DMS153 (cell line): ENCODE data around the gene SHPK.

ENCODE experiments used
- DNase-seq: peaks from one replicate; lab custom pipeline; 2025; lab: John Stamatoyannopoulos, UW

SHPK gene

GRCh38 chr17:3636154-3636907, at the start of gene SHPK, which contains the start of gene CTNS:
Gene SHPK, minus strand, starts transcription at chr17:3636250. Its CDS starts 31 bp downstream, at chr17:3636219.
Gene CTNS, plus strand, starts transcription at chr17:3636760. Its CDS starts 3,447 bp downstream, at chr17:3640207.
- DNase-seq, result peak; percentile 81

- no peak for DNase-seq
Observed at GRCh38 chr17:3685174-3685573, 49.1 kb upstream of the SHPK start.

GRCh38 chr17:3683054-3683511, 47.0 kb upstream of the SHPK start:
- no peak for DNase-seq

- DNase-seq, result no peak
Observed at GRCh38 chr17:3682033-3682432, 46.0 kb upstream of the SHPK start.

GRCh38 chr17:3681565-3681964, 45.5 kb upstream of the SHPK start:
- no peak for DNase-seq

GRCh38 chr17:3681057-3681456, 45.0 kb upstream of the SHPK start:
- DNase-seq, result no peak

GRCh38 chr17:3679531-3680126, 43.6 kb upstream of the SHPK start:
- no peak for DNase-seq

- DNase-seq, result no peak
Observed at GRCh38 chr17:3678821-3679530, 42.9 kb upstream of the SHPK start.

GRCh38 chr17:3678095-3678820, 42.2 kb upstream of the SHPK start:
- no peak for DNase-seq

- no peak for DNase-seq
Observed at GRCh38 chr17:3675886-3676285, 39.8 kb upstream of the SHPK start.

GRCh38 chr17:3672571-3672970, 36.5 kb upstream of the SHPK start:
- no peak for DNase-seq

- DNase-seq, result no peak
Observed at GRCh38 chr17:3669548-3669947, 33.5 kb upstream of the SHPK start.

GRCh38 chr17:3669085-3669347, 33.0 kb upstream of the SHPK start:
- DNase-seq, result no peak

GRCh38 chr17:3668279-3669084, 32.4 kb upstream of the SHPK start, which contains the start of the genes EMC6 and TAX1BP3:
Gene EMC6, plus strand, starts transcription at chr17:3668812. Its CDS starts 335 bp downstream, at chr17:3669147.
Gene TAX1BP3, minus strand, starts transcription at chr17:3668578. Its CDS starts 52 bp downstream, at chr17:3668526.
- DNase-seq, result peak; percentile 84

- peak; percentile 4 for DNase-seq
Observed at GRCh38 chr17:3667366-3668278, 31.6 kb upstream of the SHPK start.

- DNase-seq, result no peak
Observed at GRCh38 chr17:3666516-3666915, 30.5 kb upstream of the SHPK start.

GRCh38 chr17:3665834-3666233, 29.8 kb upstream of the SHPK start:
- no peak for DNase-seq

- DNase-seq, result no peak
Observed at GRCh38 chr17:3663102-3664011, 27.3 kb upstream of the SHPK start.

- DNase-seq, result no peak
Observed at GRCh38 chr17:3660311-3660891, 24.4 kb upstream of the SHPK start.
